Thoracic aorta (tissue), 2 donors: ENCODE results near the gene TSPAN14. TPM values are rescaled to one million over a fixed set of nuclear protein-coding genes. Genes with fewer than 3 reads are reported as not detected.
A peak's percentile ranks its signal among the peaks of the same experiment; 100 is the strongest.

Source experiments
- ATAC-seq: fragments of 150-250 bp; one replicate; pipeline ENCODE4 v1.8.0; 2017; ENCODE audit warnings: low read depth; ENCODE audit not compliant: insufficient number of reproducible peaks, low FRiP score
- DNase-seq: peaks from one replicate; pipeline ENCODE4 v3.0.0-alpha.2; 2020; ENCODE audit warnings: low spot score
- H3K27ac ChIP-seq, 2 donors: fragments of 200-600 bp; sonication (generic); 1 replicate in 1 of 2; 2 replicates in 1 of 2; pipeline ENCODE4 v1.5.1; 2016; ENCODE audit warnings: mild to moderate bottlenecking in 2 of 2, moderate library complexity in 2 of 2
- H3K27me3 ChIP-seq: fragments of 200-600 bp; sonication (generic); replicated peaks from 2 replicates; pipeline ENCODE4 v1.6.0; 2016; ENCODE audit warnings: mild to moderate bottlenecking; ENCODE audit not compliant: insufficient read depth
- H3K36me3 ChIP-seq: fragments of 200-600 bp; sonication (generic); one replicate; pipeline ENCODE4 v1.5.1; 2016
- H3K4me1 ChIP-seq, 2 donors: fragments of 200-600 bp; sonication (generic); 1 replicate in 1 of 2; 2 replicates in 1 of 2; pipeline versions ENCODE4 v1.5.1 to v1.6.0; 2016; ENCODE audit warnings: low read depth in 2 of 2, mild to moderate bottlenecking in 1 of 2; ENCODE audit not compliant: control insufficient read depth in 1 of 2
- H3K4me3 ChIP-seq: fragments of 200-600 bp; sonication (generic); 2 replicates; pipeline ENCODE4 v1.5.1; 2016; ENCODE audit warnings: mild to moderate bottlenecking
- H3K9me3 ChIP-seq: fragments of 200-600 bp; sonication (generic); 2 replicates; pipeline ENCODE4 v1.5.1; 2016
- CTCF ChIP-seq: fragments of 200-600 bp; sonication (generic); IDR thresholded peaks from one replicate; pipeline ENCODE4 v1.5.1; 2019; ENCODE audit warnings: antibody characterized with exemption
- total RNA-seq, 2 donors: library from RNA; depleted of rRNA; stranded (reverse); fragments of >200 nt; gene quantifications; one replicate each; pipeline versions ENCODE4 v1.1.0 to v1.2.3, GENCODE V29; 2016

The TSPAN14 gene
- total RNA-seq, 2 donors from 2014 or later = 38.2 to 40.1 TPM

GRCh38 chr10:80452069-80452468 is 2.0 kb upstream of the TSPAN14 start:
- H3K27ac ChIP-seq = no peak overlapping the region

GRCh38 chr10:80452640-80453039 is 1.5 kb upstream of the TSPAN14 start:
- no peak for ATAC-seq
- no peaks in the 10 kb centered on the region for H3K9me3 ChIP-seq
- H3K27me3 ChIP-seq = no peaks in the 10 kb centered on the region
- peaks cover 9 to 25% of the 10 kb centered on the region in 2 donors for H3K4me1 ChIP-seq
- H3K36me3 ChIP-seq = no peaks in the 10 kb centered on the region
- TF ChIP-seq CTCF = no peak
- peak overlapping the region in 1 of 2 donors; percentile 52 for H3K27ac ChIP-seq
- no peak for DNase-seq
- no peak overlapping the region for H3K4me3 ChIP-seq

More at GRCh38 chr10:80452069-80452468, 2.0 kb upstream of the TSPAN14 start:
- TF ChIP-seq CTCF = no peak
- no peaks in the 10 kb centered on the region for H3K9me3 ChIP-seq
- H3K4me3 ChIP-seq = no peak overlapping the region
- no peaks in the 10 kb centered on the region for H3K36me3 ChIP-seq
- H3K4me1 ChIP-seq = peaks cover 9 to 25% of the 10 kb centered on the region in 2 donors
- H3K27me3 ChIP-seq = no peaks in the 10 kb centered on the region
- no peak for DNase-seq
- no peak for ATAC-seq

GRCh38 chr10:80453056-80453841 is 861 bp upstream of the TSPAN14 start:
- Histone ChIP-seq H3K27me3 (no peaks in the 10 kb centered on the region), H3K9me3 (no peaks in the 10 kb centered on the region), H3K4me1 (peaks cover 9 to 30% of the 10 kb centered on the region in 2 donors), H3K36me3 (no peaks in the 10 kb centered on the region), H3K4me3 (peak overlapping the region; percentile 70), H3K27ac (peak overlapping the region; percentile 52 to 78)
- no peak for TF ChIP-seq CTCF
- DNase-seq = no peak
- ATAC-seq = no peak

- no peaks in the 10 kb centered on the region for H3K36me3 ChIP-seq
- DNase-seq (no peak), ATAC-seq (peak; percentile 23)
- peak overlapping the region; percentile 91 to 98 for H3K27ac ChIP-seq
- H3K4me3 ChIP-seq = peak overlapping the region; percentile 96
- H3K4me1 ChIP-seq = peaks cover 13 to 36% of the 10 kb centered on the region in 2 donors
- no peak for TF ChIP-seq CTCF
- no peaks in the 10 kb centered on the region for H3K27me3 ChIP-seq
- H3K9me3 ChIP-seq = no peaks in the 10 kb centered on the region
These were observed 677 bp downstream of the TSPAN14 start for GRCh38 chr10:80454513-80455460.
